Stimulated activated CD4-positive, alpha-beta T cell treated with anti-CD3 and anti-CD28 coated beads, Interleukin-2, amount 100 ng/mL, for 48 hours (primary cell): ENCODE data around the gene ITCH.
"Not testable (repeated sequence)": the region's sequence is repeated elsewhere in the genome, so short reads cannot be mapped to it uniquely, and the experiment has no call there.

Experiments
- DNase-seq, 2 donors: peaks; one replicate each; pipeline ENCODE4 v3.0.0-alpha.2; 2020

ITCH gene

DNA sequence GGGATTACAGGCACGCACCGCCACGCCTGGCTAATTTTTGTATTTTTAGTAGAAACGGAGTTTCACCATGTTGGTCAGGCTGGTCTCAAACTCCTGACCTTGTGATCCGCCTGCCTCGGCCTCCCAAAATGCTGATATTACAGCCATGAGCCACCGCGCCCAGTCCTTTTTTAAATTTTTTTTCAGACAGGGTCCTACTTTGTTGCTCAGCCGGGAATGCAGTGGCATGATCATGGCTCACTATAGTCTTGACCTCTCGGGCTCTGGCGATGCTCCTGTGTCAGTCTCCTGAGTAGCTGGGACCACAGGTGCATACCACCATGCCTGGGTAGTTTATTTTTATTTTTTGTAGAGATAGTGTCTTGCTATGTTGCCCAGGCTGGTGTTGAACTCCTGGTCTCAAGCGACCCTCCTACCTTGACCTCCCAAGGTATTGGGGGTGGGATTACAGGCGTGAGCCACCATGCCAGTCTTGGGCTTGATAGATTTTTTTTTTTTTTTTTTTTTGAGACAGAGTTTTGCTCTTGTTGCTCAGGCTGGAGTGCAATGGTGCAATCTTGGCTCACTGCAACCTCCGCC lies 19.9 kb downstream of the ITCH start:
- not testable (repeated sequence) for DNase-seq

DNA sequence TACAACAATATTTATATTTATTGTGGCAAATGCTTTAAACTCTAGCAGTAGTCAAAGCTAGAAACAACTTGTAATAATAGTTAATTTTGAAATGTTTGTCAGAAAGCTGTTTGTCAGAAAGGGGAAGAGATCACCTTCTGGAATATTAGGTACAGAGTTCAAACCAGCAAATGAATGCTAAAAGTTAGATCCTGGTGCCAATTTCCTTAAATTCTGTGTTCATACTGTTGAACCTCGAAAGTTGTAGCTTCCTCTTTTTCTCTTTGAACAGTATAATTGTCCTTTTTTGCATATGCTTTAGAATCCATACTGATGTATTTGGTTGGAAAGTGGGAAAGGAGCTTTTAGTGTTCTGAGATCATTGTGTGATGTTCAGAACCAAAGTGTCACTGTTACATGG lies 22.4 kb downstream of the ITCH start:
- no peak for DNase-seq

DNA sequence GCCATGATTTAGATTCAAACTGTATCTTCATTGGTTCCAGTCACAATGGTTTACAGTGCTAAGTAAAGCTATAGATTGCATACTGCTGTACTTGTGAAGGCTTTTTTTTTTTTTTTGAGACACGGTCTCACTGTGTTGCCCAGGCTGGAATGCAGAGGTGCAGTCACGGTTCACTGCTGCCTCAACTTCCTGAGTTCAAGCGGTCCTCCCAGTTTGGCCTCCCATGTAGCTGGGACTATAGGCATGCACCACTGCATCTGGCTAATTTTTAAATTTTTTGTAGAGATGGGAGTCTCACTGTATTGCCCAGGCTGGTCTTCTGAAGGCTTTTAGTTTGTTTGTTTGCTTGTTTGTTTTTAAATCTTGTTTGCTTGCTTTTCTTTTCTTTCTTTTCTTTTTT lies 24.9 kb downstream of the ITCH start:
- DNase-seq, result no peak

DNA sequence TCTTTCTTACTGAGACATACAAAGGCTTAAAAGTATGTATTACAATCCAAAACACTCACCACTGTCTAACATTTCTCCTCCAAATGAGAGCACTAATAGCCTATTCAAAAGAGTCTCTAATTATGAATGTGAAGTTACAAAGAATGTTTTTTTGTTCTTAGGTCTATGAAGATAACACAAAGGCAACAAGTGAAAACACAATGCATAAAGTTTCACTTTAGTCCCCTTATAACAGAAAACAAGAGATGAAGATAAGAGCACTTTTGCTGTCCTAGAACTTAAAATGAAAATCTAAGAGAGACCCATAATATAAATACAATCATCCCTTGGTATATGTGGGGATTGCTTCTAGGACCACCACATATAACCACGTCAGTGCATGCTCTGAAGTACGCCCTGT lies 25.6 kb downstream of the ITCH start:
- no peak for DNase-seq

DNA sequence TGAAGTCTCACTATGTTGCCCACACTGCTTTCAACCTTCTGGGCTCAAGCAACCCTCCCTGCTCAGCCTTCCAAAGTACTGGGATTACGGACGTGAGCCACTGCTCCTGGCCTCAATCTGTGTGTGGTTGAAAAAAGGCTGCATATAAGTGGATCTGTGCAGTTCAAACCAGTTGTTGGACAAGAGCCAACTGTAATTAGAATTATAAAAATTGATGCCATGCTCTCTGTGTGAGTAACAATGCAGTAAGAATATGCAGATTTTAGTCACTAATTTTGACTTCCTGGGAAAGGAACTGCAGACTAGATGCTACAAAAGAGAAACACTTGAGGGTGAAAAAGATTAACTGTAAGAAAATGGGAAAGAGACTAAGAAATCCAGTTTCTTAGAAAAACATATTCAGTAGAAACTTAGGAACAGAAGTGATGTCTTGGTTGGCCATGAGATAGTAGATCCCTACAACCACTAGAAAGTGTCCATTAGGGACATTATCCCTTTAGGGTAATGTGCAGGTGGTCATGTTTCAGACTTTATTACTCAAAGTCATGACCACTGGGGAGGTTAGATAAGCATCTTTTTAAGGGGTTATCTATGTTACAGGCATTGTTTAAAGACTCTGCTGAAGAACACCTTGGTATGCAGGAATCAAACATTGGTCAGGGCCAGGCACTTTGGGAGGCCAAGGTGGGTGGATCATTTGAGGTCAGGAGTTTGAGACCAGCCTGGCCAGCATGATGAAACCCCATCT lies 26.3 kb downstream of the ITCH start:
- DNase-seq, result no peak

DNA sequence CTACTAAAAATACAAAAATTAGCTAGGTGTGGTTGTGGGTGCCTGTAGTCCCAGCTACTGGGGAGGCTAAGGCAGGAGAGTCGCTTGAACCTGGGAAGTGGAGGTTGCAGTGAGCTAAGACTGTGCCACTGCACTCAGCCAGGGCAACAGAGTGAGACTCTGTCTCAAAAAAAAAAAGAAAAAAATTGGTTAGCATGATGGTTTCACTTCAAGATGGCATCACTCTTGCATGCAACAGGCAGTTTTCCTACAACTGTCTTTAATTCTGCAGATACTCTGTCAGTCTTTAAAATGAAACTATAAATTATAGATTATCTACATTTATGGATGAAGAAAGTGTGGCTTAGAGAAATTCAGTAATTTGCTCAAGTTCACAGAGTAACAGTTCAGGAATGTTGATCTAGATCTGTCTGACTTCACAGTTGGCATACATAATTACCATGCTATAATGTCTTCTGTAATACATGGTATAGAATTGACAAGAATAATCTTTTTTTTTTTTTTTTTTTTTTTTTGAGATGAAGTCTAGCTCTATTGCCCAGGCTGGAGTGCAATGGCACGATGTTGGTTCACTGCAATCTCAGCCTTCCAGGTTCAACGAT lies 27.0 kb downstream of the ITCH start:
- DNase-seq, result no peak

DNA sequence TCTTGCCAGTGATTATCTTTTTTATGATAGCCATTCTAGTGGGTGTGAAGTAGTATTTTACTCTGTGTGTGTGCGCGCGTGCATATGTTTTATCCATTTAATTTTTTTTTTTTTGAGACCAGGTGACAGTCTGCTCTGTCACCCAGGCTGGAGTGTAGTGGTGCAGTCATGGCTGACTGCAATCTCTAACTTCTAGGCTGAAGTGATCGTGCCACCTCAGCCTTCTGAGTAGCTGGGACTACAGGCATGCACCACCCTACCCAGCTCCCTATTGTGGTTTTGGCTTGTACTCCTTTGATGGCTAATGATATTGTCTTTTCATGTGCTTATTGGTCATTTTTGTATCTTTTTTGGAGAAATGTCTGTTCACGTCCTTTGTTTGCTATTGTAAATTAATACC lies 33.3 kb downstream of the ITCH start:
- DNase-seq, result no peak

DNA sequence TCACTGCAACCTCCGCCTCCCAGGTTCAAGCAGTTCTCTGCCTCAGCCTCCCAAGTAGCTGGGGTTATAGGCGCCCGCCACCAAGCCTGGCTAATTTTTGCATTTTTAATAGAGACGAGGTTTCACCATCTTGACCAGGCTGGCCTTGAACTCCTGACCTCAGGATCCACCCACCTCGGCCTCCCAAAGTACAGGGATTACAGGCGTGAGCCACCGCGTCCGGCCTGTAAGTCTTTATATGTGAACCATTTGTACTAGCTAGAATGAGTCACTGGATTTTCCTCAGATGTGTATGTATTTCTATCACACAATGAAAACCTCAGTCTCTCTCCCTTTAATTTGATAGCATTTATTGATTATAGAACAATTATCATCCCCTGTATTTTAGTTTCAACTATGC lies 34.0 kb downstream of the ITCH start:
- no peak for DNase-seq

DNA sequence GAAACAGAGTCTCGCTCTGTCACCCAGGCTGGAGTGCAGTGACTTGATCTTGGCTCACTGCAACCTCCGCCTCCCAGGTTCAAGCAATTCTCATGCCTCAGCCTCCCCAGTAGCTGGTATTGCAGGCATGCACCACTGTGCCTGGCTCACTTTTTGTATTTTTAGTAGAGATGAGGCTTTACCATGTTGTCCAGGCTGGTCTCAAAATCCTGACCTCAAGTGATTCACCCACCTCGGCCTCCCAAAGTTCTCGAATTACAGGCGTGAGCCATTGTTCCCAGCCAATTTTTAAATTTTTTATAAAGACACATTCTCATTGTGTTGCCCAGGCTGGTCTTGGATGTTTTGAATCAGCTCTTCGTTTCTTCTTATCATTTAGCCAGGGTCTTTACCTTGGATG lies 37.7 kb downstream of the ITCH start:
- DNase-seq, result not testable (repeated sequence)

DNA sequence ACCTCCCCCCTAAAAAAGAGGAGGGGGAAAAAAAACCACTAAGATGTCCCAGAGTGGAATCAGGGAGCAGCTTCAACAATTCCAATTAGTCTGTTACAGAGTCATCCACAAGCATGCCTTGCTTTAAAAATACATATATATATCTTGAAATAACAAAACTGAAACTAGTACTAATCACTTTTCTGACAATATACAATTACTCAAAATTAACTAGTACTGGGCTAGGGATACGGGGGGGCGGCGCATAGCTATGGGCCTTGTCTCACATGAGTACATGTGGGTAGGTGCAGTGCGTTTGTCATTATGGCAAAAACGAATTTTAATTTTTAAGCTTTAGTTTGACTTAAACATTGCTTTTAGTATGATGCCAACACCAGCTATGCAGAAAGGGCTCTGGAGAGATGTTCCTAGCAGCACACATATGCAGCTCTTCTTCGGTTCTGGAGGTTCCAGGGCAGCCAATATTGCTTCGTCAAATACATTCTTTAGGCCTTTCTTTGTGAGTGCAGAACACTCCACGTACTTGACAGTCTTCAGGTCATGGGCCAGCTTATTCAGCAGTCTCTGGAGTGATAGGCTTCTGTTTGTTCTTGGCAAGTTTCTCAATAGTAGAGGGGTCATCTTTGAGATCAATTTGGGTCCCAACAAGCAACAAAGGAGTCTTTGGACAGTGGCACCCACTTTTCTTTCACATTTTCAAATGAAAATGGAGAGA lies 38.8 kb downstream of the ITCH start:
- no peak for DNase-seq

DNA sequence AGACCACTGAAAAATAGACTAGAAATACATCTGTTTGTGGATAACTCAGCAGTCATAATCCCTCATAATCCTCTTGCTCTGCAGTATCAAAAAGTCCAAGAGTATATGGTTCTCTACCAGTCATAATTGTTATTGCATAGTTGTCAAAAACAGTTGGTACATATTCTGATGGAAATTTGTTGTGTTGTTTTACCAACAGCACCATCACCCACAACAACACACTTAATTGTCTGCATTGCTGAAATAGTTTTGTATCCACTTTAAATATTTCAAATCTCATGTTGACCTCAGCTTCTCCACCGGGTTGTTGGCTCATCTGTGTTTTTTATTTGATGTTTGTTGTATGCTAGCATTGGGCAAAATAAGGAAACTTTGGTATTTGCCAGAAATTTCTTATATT lies 39.4 kb downstream of the ITCH start:
- no peak for DNase-seq

DNA sequence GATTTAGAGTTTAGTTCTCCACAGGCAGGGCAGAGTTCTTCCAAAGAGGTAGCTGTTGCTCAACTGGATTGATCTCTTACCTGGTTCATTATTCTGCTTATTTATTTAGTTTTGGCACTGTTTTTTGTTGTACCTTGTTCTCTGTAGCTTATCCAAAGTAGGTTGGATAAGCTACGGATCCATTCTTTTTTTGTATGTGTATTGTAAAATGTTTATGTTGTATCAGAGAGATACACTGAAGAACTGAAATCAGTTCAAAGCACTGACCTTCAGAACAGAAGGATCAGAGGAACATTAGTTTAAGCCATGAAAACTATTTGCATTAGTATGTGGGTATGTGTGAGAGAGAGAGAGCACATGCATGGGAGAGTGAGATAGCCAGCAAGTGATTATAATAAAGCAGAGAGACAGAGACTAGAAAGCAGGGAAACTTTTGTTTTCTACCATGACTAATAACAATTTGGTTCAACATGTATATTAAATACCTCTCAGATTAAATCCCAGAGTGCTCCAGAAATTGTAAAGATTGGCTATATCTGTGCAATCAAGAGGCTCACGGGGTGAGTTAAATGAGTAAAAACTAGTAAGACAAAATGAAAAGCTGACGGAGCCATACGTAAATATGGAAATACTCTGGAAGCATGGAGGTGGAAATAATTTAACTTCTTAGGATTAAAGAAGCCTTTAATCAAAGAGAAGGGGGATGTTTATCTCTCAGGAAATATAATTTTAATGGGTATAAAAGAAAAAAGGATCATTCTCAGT lies 40.2 kb downstream of the ITCH start:
- no peak for DNase-seq

DNA sequence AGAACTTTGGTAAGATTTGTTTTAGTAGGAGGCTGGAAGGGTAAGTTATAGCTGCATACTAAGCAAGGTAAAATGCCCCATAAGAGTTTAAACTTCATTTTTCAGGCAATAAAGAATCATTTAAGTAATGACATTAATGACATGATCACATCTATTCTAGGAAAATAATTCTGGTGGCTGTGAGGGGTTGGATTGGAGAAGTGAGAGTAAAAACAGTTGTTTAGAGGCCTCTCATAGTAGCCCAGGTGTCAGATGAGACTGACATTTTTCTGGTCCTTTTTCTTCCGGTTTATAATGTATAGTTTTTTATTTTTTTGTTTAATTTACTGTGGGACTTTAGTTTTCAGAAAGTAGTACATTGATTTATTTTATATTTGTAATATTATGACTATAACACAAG lies 40.8 kb downstream of the ITCH start:
- no peak for DNase-seq

DNA sequence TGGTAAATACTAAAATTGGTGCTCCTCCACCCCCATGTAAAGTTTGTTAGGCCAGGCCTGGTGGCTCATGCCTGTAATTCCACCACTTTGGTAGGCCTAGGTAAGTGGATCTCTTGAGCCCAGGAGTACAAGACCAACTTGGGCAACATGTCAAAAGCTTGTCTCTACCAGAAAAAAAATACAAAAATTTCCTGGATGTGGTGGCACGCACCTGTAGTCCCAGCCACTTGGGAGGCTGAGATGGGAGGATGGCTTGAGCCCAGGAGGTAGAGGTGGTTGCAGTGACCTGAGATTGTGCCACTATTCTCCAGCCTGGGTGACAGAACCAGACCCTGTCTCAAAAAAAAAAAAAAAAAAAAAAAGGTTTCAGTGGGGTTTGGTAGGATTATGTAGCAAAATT lies 41.7 kb downstream of the ITCH start:
- DNase-seq, result no peak

DNA sequence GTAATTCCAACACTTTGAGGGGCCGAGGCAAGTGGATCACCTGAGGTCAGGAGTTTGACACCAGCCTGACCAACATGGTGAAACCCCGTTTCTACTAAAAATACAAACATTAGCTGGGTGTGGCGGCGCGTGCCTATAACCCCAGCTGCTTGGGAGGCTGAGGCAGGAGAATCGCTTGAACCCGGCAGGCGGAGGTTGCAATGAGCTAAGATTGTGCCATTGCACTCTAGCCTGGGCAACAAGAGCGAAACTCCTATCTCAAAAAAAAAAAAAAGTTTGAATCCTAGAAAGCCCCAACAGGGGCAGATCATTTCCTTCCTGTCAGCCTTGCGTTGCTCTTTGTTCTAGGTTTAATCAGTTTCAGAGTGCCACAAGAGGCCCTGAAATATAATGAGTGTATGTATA lies 42.2 kb downstream of the ITCH start:
- not testable (repeated sequence) for DNase-seq

DNA sequence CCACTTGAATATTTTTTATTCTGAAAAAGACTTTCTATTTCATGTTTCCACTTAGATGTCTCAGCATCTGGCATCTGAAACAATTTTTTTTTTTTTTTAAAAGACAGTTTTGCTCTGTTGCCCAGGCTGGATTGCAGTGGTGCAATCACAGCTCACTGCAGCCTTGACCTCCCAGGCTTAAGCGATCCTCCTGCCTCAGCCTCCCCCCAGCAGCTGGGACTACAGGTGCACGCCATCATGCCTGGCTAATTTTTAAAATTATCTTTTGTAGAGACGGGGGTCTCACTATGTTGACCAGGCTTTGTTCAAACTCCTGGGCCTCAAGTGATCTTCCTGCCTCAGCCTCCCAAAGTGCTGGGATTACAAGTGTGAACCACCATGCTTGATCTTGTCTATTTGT lies 42.9 kb downstream of the ITCH start:
- DNase-seq, result not testable (repeated sequence)

DNA sequence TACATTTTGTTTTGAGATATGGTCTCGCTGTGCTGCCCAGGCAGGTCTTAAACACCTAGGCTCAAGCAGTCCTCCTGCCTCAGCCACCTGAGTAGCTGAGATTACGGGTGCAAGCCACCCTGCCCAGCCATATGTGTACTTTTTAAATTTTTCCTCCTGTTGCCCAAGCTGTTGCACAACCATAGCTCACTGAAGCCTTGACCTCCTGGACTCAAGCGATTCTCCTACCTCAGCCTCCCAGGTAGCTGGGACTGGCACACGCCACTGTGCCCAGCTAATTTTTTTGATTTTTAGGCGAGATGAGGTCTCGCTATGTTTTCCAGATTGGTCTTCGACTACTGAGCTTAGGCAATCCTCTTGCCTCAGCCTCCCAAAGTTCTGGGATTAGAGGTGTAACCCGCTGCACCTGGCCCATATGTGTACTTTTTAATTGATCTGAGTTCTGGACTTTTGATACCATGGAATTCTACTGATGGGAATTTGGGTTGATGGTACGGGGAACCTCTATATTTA lies 44.9 kb downstream of the ITCH start:
- no peak for DNase-seq

DNA sequence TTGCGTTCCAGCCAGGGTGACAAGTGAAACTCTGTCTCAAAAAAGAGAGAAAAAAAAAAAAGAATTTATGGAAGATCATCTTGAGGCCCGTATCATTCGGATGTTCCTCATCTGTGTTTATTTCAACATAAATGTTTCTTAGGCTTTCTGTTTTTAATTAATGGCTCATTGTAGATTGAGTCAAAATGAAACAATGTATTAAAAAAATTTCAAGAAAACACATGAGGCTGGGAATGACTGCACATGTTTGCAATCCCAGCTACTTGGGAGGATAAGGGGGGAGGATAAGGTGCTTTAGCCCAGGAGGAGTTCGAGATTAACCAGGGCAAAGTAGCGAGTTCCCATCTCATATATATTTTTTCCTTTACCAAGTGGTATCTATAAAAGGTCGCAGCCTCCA lies 47.3 kb downstream of the ITCH start:
- DNase-seq, result no peak

DNA sequence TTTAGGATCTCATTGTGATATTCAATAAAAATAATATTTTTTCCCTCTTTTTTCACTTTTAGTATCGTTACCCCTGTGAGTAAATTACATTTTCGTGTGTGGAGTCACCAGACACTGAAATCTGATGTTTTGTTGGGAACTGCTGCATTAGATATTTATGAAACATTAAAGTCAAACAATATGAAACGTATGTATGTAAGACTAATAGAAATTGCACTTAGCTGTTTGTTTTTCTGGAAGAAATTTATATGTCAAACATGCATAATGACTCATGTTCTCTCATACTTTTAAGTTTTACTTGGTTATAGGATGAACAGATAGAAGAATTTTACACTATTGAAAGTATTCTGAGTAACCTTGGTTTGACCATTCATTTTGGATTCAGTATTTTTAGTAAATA lies 49.4 kb downstream of the ITCH start:
- no peak for DNase-seq

DNA sequence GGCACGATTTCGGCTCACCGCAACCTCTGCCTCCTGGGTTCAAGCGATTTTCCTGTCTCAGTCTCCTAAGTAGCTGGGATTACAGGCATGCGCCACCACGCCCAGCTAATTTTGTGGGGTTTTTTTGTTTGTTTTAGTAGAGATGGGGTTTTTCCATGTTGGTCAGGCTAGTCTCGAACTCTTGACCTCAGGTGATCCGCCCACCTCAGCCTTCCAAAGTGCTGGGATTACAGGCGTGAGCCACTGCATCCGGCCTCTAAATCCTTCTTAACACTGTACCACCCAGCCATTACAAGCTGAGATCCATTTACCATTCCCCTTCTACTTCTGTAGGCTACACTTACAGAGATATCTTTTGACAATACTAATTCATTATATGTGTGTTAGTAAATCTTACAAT lies 51.5 kb downstream of the ITCH start:
- not testable (repeated sequence) for DNase-seq

DNA sequence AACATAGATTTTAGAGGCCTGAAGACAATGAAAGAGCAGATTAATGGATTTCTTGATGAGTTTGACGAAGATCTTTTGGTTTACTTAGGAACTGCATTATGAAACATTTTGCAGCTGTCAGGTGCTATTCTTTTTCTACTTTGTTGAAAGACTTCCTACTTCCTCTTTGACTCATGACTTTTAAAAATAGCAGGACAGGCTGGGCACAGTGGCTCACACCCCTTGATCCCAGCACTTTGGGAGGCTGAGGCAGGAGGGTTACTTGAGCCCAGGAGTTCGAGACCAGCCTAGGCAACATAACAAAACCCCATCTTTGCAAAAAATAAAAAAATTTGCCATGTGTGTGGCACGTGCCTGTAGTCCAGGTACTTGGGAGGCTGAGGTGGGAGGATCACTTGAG lies 52.0 kb downstream of the ITCH start:
- DNase-seq, result no peak

DNA sequence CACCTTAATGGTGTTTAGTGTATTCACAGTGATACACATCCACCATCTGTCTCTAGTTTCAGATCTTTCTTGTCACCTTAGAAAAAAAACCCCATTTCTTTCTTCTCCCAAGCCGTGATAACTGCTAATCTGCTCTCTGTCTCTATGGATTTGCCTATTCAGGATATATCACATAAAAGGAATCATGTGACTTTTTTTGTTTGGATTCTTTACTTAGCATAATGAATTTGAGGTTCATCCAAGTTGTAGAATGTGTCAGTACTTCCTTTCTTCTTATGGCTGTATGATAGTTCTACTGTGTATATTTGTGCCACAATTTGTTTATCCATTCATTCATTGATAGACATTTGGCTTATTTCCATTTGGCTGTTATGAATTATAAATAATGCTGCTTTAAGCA lies 57.1 kb downstream of the ITCH start:
- no peak for DNase-seq

DNA sequence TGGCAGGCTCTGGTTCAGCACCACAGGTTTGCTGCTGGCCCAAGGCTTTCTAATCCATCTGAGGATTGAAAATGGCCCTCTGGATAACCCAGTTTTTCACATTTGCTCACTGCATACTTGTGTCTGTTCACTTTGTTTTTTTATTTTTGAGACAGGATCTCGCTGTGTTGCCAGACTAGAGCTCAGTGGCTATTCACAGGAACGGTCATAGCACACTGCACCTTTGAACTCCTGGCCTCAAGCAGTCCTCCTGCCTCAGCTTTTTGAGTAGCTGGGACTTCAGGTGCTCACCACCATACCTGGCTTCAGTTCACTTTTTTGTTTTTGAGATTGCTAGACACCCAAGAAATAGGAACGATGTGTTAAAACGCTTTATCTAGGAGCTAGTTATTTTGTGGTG lies 57.9 kb downstream of the ITCH start:
- DNase-seq, result no peak
